ENCODE data around the gene CHRNA7.

The CHRNA7 gene

DNA sequence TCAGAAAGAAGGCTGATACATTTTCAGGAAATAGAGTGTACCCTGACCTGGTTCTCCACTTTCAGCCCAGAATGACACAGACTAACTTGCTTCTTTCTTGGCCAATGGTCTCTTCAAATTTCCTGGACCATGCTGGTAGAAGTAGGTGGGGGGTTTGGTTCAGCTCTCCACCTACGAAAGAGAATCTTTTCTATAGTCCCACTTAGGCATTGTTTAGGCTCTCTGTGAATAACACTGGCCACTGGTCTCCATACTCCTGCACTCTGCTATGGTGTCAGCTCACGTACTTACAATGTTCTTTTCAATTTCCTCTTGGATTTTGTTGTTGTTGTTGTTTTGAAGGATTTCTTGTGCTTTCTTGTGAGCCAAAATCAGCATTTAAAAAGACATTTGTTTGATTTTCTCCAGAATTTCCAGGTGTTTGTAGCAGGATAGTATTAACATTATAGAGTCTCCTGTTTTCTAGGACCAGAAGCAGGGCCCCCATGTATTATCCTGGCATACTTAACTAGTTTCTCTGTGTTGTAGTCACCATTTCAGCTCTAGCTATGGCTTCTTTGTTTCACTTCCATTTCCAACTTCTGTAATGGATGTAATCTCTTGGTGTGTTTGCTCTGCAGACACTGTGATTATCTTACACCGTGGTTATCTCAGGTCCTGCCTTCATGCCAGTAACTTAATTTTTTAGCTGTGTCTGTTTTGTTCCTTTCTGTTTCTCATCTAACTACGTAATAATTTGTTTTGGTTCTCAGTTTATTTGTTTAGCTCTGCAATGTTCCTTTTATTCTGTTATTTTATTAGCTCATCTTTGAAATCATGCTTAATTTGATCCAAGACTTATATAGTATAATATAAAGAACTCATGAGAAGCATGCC is 61.4 kb downstream of the CHRNA7 start:
- no peak for DNase-seq

DNA sequence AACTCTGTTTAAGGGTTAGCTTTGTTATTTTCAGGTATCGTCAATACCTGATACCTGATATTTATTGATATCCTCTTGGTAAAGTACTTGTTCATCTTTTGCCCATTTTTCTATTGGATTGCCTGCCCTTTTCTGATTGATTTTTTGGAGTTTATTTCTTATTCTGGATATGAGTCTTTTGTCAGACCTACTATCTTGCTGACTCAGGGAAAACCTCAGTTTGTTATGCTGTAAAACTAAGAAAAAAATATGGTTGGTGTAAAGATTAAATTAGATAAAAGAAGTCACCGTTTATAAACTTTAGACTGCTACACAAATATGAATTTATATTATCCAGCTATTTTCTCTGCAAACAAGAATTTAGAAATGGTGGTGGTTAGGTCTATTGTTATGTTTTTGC is 65.9 kb downstream of the CHRNA7 start:
- DNase-seq, result no peak

GRCh38 chr15:32096916-32097617 is 66.8 kb downstream of the CHRNA7 start:
- no peak for DNase-seq

DNA sequence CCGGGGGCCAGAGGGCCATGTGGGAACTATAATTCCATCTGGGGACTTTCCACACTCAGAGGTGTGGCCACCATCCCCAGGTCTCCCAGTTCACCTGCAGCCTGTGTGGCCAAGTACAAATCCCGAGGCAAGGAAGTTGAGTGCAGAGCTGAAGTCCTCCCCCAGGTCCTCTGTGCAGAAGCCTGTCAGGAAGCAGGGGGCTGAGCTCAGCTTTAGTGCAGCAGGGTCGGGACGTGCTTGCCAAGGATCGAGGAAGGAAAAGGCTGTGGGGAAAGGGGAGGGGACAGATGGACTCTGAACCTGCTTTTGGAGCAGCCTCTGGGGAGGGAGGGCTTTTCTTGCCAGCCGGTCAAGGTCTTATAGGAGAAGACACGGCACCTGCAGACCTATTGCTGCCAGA is 67.7 kb downstream of the CHRNA7 start:
- no peak for DNase-seq

DNA sequence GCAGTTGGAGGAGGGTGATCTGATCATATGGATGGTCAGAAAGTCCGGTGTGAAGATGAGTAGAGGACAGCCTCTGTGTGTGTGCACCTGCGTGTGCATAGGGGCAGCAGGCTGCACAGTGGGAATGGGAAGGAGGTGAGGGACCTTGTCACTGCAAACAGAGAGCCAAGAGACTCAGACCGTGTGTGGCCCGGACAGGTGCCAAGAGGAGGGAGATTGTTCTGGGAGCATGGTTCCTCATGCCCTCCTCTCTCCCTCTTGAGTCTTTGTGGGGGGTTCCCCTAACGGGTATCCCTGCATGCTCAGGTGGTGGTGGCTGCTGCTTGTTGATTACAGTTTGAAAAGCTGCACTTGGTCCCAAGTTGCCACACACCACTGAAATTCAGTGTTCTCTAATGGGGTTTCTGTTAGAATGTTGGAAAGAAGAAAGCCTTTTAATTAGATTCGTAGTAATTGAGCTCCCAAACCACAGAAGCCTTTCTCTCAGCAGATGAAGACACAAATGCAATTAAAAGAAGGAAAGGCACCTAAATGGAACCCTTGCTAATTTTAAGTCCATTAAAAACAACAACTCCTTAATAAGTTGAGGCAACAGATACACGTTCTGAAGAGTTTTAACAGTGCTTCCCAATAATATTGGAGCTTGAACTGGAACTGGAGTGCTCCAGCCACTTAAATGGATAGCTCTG is 68.9 kb downstream of the CHRNA7 start:
- DNase-seq, result no peak

- no peak for DNase-seq
These were observed 69.8 kb downstream of the CHRNA7 start for GRCh38 chr15:32099956-32100684.

- no peak for DNase-seq
These were observed 74.0 kb downstream of the CHRNA7 start for GRCh38 chr15:32104061-32104995.

DNA sequence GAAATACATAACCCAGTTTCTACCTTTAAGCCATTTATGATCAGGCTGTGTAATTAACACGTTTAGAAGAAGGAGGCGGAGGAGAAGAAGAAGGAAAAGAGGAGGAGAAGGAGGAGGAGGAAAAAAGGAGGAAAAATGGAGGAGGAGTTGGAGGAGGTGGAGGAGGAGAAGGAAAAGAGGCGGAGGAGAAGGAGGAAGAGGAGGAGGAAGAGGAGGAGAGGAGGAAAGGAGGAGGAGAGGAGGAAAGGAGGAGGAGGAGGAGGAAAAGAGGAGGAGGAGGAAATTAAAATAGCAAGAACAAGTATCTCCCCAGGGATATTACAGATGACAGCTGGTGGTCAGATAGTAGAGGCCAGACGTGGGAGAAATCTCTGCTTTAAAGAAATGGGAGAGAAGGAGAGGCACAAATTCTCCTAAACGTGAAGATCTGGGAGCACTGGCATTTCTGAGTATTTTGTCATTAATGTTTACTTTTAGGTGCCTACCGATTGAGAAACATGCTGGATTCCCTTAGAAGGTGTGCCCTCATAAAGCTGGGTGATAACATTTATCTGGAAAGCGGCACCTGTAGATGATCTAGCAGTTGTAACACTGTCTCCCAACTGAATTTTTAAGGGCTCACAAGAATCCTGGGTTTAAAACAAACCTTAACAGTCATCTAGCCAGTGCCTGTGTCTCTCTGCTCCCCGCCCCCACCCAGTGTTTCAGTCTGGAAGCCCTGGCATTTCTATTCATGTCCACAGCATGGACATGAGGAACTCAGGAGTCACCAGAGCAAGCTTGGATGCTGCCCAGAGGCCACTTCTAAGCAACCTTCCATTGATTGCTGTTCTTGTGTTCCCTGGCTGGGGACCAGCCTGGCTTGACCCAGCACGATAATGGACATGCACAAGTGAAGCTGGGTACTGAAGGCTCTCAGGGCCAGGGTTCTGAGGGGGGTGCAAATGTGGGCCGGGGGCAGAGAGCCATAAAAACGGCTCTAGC is 75.2 kb downstream of the CHRNA7 start:
- DNase-seq, result no peak

DNA sequence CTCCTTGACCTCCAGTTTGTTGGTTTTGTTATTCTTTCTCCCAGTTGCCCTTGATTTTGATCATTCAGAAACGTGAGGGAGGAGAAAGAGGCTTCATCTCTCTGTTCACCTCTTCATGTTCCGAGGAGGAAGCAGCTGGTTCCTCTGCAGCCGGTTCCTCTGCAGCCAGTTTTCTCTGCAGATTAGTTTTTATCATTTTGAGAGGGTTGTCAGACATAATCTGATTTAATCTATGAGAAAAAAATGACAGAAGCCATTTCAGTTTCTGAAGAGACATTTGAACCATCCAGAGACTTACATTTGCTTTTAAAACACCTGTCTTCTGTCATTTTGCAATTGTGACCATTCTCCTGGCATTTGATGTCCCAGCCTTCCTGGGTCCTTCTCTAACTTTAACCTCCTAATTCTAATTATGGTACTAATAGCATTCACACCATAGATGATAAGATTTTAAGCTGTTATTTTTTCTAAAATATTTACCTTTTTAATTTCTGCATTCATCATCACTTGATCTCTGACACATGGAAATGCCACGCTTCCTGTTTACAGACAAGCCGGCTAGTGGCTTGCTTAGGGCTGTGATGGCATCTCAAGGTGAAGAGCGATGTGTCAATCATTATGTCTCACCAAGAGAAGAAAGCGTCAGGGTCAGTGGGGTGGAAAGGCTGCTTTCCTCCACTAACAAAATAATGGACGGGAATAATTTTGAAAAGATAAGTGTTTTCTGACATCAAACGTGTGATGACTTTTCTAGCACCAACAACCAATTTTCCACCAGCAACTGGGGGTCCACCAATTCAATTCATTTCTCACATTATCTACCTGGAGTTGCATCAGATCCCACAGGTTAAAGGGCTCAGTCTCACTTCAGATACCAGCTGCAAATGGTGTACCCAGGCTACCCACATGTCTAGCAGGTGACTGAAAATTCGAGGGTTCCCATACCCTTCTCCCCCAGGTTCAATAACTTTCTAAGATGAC is 76.4 kb downstream of the CHRNA7 start:
- DNase-seq, result no peak

DNA sequence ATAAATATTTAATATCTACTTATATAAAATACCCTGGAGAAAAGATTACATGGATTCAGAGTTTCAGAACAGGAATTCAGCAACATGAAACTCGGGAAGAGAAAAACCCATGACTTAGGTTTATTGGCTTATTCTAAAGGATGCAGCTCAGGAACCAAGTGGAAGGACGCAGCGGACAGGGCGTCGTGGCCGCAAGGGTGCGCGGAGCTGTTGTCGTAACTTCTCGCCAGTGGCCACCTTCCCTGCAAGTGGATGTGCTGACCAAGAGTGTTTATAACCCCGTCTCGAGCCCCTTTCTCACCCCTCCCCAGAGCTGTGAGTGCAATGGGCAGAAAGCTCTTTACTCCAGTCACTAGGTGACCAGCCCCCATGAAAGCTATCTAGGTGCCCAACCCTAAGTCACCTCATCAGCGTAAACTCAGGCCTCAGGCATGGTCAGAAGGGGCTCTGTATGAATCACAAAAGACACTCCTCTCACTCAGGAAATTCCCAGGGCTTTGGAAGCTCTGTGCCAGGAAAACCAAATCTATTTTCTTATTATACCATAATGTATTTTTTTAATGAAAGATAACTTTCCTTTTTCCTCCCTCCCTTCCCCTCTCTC is 77.3 kb downstream of the CHRNA7 start:
- DNase-seq, result no peak

GRCh38 chr15:32108661-32109060 is 78.3 kb downstream of the CHRNA7 start:
- DNase-seq, result no peak

GRCh38 chr15:32112101-32112500 is 81.8 kb downstream of the CHRNA7 start:
- DNase-seq, result no peak

- no peak for DNase-seq
These were observed 82.9 kb downstream of the CHRNA7 start for GRCh38 chr15:32113224-32113623.

DNA sequence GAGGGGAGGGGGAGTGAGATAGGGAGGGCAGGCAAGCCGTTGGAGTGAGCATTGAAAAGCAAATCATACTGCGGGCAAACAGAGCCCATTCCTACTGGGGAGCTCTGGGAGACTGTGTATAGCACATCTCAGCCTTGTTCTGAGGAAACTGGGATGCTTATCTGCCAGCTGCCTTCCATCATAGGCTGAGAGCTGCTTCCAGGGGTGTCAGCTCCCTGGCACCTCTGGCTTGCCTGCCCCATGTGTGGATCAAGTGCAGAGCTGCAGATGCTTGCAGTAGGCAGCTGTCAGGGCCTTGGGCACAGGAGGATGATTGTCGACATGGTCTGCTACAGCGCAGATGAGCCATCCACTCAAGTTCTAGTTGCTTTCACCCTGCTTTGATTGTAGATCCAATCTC is 86.8 kb downstream of the CHRNA7 start:
- DNase-seq, result no peak

GRCh38 chr15:32119286-32119685 is 89.0 kb downstream of the CHRNA7 start:
- DNase-seq, result no peak

DNA sequence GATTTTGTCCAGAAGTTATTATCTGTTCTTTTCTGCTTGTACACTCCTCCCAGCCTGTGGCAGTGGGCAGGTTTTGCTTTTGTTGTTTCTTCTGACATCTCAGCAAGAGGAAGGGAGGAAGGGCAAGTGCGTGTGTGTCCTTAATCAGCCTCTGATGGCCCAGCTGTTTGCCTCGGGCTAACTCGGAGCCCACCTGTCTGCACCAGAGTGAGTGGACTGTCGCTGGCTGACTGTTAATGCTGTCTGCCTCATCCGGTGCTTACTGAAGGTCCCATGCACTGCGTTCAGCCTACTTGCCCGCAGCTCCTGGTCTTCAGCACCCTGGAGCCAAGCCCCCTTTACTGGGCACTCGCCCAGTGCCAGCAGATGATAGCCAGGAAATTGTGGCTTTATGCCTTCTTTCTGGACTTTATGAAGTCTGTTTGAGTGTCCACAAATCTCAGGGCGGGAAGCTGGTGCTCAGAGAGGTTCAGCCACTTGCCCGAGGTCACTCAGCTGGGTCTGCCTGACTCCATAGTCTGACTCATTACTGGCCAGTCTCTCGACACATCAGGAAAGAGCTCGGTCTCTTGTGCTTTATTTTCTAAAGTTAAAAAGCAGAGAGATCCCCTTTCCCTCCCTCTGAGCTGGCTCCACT is 89.5 kb downstream of the CHRNA7 start:
- no peak for DNase-seq

DNA sequence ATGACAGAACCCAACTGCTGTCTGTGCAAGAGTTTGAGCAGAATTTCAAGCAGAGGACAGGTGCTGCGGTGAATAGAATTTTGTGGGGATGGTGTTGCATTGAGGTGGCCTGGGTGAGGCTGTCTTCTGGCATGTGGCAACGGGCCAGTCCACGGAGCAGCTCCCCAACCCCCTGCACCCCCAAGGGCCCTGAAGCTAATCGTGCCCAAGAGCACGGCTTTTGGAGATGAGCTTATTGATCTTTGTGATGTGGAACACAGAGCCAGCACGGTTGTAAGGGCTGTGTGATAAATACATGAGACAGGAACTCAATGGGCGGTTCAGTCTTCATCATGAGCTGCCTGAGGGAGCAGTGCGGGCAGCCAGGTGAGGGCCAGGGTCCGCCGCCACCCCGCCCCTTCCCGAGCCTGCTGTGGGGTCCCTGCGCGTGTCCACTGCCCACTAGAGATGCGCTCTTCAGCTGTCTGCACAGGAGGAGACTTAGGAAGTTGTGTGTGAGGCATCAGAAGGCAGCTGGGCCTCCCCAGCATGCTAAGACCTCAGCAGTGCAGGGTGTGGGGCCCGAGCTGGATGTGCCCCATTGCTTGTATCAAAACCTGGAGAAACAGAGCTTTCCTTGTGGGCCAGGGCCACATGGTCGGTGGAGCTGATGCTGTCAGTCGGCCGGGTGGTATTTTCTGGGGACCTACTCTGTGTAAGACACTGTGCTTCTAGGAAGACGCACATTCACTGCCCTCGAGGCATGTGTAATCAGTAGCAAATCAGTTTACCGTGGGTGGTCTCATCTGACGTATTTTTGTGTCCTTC is 90.5 kb downstream of the CHRNA7 start:
- no peak for DNase-seq

DNA sequence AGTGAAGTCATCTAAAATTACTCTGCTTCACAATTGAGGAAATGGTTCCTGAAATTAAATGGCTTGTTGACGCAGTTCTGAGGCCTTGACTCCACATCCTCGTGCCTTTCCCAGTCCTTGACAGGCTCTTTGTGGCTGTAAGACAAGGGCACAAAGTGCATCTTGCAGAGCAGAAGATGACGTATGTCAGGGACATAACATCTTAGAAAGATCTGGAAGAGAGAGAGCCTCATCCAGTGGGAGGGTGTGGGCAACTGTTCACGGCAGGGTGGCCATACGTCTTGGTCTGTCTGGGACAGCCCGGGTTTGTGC is 91.0 kb downstream of the CHRNA7 start:
- DNase-seq, result no peak

Measured in stimulated activated CD4-positive, alpha-beta T cell treated with anti-CD3 and anti-CD28 coated beads, Interleukin-2, amount 100 ng/mL, for 48 hours (primary cell).